Esophagus muscularis mucosa (tissue), 4 donors: ENCODE results near the gene ERMAP. TPM values are rescaled to one million over a fixed set of nuclear protein-coding genes. Genes with fewer than 3 reads are reported as not detected.
"Not testable (repeated sequence)": the region's sequence is repeated elsewhere in the genome, so short reads cannot be mapped to it uniquely, and the experiment has no call there.

Source experiments
- DNase-seq: peaks from one replicate; pipeline ENCODE4 v3.0.0-alpha.2; 2017; ENCODE audit errors: extremely low spot score
- H3K27ac ChIP-seq, 4 donors: fragments of 200-600 bp; sonication (generic); replicated peaks in 1 of 4; 1 replicate in 3 of 4; 2 replicates in 1 of 4; pipeline ENCODE4 v1.5.1; 2016 to 2019; ENCODE audit warnings: mild to moderate bottlenecking in 1 of 4
- H3K27me3 ChIP-seq, 4 donors: fragments of 200-600 bp; sonication (generic); one replicate each; pipeline versions ENCODE4 v1.5.1 to v1.6.0; 2016 to 2019
- H3K36me3 ChIP-seq, 4 donors: fragments of 200-600 bp; sonication (generic); one replicate each; pipeline ENCODE4 v1.5.1; 2016 to 2019
- H3K4me1 ChIP-seq, 4 donors: fragments of 200-600 bp; sonication (generic); one replicate each; pipeline ENCODE4 v1.5.1; 2016 to 2019
- H3K4me3 ChIP-seq, 4 donors: fragments of 200-600 bp; sonication (generic); 1 replicate in 2 of 4; 2 replicates in 2 of 4; pipeline ENCODE4 v1.5.1; 2016 to 2019; ENCODE audit warnings: mild to moderate bottlenecking in 4 of 4, moderate library complexity in 1 of 4
- H3K9me3 ChIP-seq, 4 donors: fragments of 200-600 bp; sonication (generic); 1 replicate in 3 of 4; 2 replicates in 1 of 4; pipeline ENCODE4 v1.5.1; 2016 to 2019
- CTCF ChIP-seq, 3 experiments: fragments of 200-600 bp in 2 of 3; fragments of 450-650 bp in 1 of 3; sonication (generic) in 2 of 3; IDR thresholded peaks; one replicate each; pipeline ENCODE4 v1.5.1; 2017 to 2019; ENCODE audit warnings: antibody characterized with exemption in 3 of 3, mild to moderate bottlenecking in 2 of 3, moderate library complexity in 1 of 3
- EP300 ChIP-seq: sonication (generic); formaldehyde crosslinking; IDR thresholded peaks from one replicate; pipeline ENCODE4 v1.6.1; 2017; ENCODE audit warnings: antibody characterized with exemption
- POLR2A ChIP-seq: fragments of 450-650 bp; IDR thresholded peaks from one replicate; pipeline ENCODE4 v1.6.1; 2017; ENCODE audit warnings: antibody characterized with exemption, moderate library complexity, mild to moderate bottlenecking, low read depth
- POLR2AphosphoS5 ChIP-seq, 2 donors: sonication (generic); formaldehyde crosslinking; IDR thresholded peaks; one replicate each; pipeline ENCODE4 v1.6.1; 2017; ENCODE audit warnings: antibody characterized with exemption in 2 of 2
- WGBS: methylation state at CpG from one replicate; pipeline ENCODE4 v1.1.5; 2018; 5-methylcytosine and 5-hydroxymethylcytosine counted together
- intact Hi-C: fragments of 100-400 bp; cut with DNase I; formaldehyde crosslinking; loops from one replicate; pipeline ENCODE4 v1.15.1; 2023
- total RNA-seq, 4 donors: library from RNA; depleted of rRNA; stranded (reverse); fragments of >200 nt; gene quantifications; one replicate each; pipeline versions ENCODE4 v1.1.0 to v1.2.1, GENCODE V29; 2016

The ERMAP gene
- total RNA-seq, 4 donors from 2014 or later, result 5.8 to 14.1 (median 9.1) TPM

GRCh38 chr1:42860339-42861013 is 43.6 kb downstream of the ERMAP start:
- intact Hi-C loops, result no loop called here
- no peak for DNase-seq
- TF ChIP-seq CTCF (IDR thresholded peaks at IDR 0.05) (no peak), POLR2AphosphoS5 (IDR thresholded peaks at IDR 0.05) (no peak), EP300 (no peak)
- Histone ChIP-seq H3K27me3 (peaks cover 0 to 19% (median 0%) of the 10 kb centered on the region in 4 donors), H3K27ac (no peak overlapping the region), H3K36me3 (no peaks in the 10 kb centered on the region), H3K9me3 (no peaks in the 10 kb centered on the region), H3K4me3 (no peak overlapping the region), H3K4me1 (no peaks in the 10 kb centered on the region)
- 87% methylated on average over 4 of the region's 4 CpGs for WGBS

GRCh38 chr1:42861014-42861399 is 44.1 kb downstream of the ERMAP start:
- Histone ChIP-seq H3K4me1 (no peaks in the 10 kb centered on the region), H3K9me3 (no peaks in the 10 kb centered on the region), H3K36me3 (no peaks in the 10 kb centered on the region), H3K27ac (no peak overlapping the region), H3K27me3 (peaks cover 0 to 19% (median 0%) of the 10 kb centered on the region in 4 donors), H3K4me3 (no peak overlapping the region)
- TF ChIP-seq CTCF (IDR thresholded peaks at IDR 0.05), result no peak
- no peak for TF ChIP-seq EP300
- no peak for TF ChIP-seq POLR2AphosphoS5 (IDR thresholded peaks at IDR 0.05)
- TF ChIP-seq POLR2A, result no peak
- intact Hi-C loops, result no loop called here
- DNase-seq, result no peak

GRCh38 chr1:42866549-42866948 is 49.6 kb downstream of the ERMAP start:
- Histone ChIP-seq H3K4me1 (no peaks in the 10 kb centered on the region), H3K27me3 (peaks cover 0 to 17% (median 0%) of the 10 kb centered on the region in 4 donors), H3K36me3 (no peaks in the 10 kb centered on the region), H3K27ac (no peak overlapping the region), H3K9me3 (no peaks in the 10 kb centered on the region), H3K4me3 (no peak overlapping the region)
- 90% methylated on average over 5 of the region's 5 CpGs for WGBS
- TF ChIP-seq CTCF (IDR thresholded peaks at IDR 0.05), result no peak
- TF ChIP-seq POLR2A, result no peak
- no peak for TF ChIP-seq POLR2AphosphoS5 (IDR thresholded peaks at IDR 0.05)
- TF ChIP-seq EP300, result no peak
- DNase-seq, result no peak
- intact Hi-C loops, result no loop called here

GRCh38 chr1:42868466-42868865 is 51.5 kb downstream of the ERMAP start:
- H3K4me3 ChIP-seq, H3K27me3 ChIP-seq, H3K27ac ChIP-seq, intact Hi-C loops, H3K9me3 ChIP-seq, H3K4me1 ChIP-seq, DNase-seq, H3K36me3 ChIP-seq: not testable (repeated sequence)
- WGBS, result 91% methylated on average over 4 of the region's 4 CpGs

GRCh38 chr1:42869254-42869653 is 52.3 kb downstream of the ERMAP start:
- H3K27ac ChIP-seq, H3K4me3 ChIP-seq, intact Hi-C loops, DNase-seq, H3K36me3 ChIP-seq, H3K9me3 ChIP-seq, H3K4me1 ChIP-seq, H3K27me3 ChIP-seq: not testable (repeated sequence)
- WGBS, result 73% methylated on average over 2 of the region's 2 CpGs

- H3K36me3 ChIP-seq, H3K9me3 ChIP-seq, DNase-seq, H3K4me3 ChIP-seq, H3K27me3 ChIP-seq, intact Hi-C loops, H3K4me1 ChIP-seq, H3K27ac ChIP-seq: not testable (repeated sequence)
- 64% methylated on average over 2 of the region's 2 CpGs for WGBS
Measured at GRCh38 chr1:42869751-42870150, 52.8 kb downstream of the ERMAP start.

- H3K27ac ChIP-seq, H3K36me3 ChIP-seq, H3K4me3 ChIP-seq, intact Hi-C loops, H3K4me1 ChIP-seq, H3K9me3 ChIP-seq, DNase-seq: not testable (repeated sequence)
- H3K27me3 ChIP-seq, result peaks cover 0 to 11% (median 0%) of the 10 kb centered on the region in 4 donors
Measured at GRCh38 chr1:42873108-42873507, 56.2 kb downstream of the ERMAP start.
